ENCODE data around the gene OXSR1. TPM values are rescaled to one million over a fixed set of nuclear protein-coding genes. Genes with fewer than 3 reads are reported as not detected.

Gene OXSR1
- total and polyA plus RNA-seq, 2 experiments from 2014 or later, result 16.0 to 41.1 TPM

GRCh38 chr3:38268522-38268921 lies 103.2 kb downstream of the OXSR1 start (continued):
- TF ChIP-seq CTCF (conservative IDR thresholded peaks at IDR 0.05; ENCODE audit: low read depth in 2 of 2) (no peak), JUNB (IDR thresholded peaks at IDR 0.05; ENCODE audit: unreplicated experiment) (no peak)
- TF ChIP-seq, protein P1, sequence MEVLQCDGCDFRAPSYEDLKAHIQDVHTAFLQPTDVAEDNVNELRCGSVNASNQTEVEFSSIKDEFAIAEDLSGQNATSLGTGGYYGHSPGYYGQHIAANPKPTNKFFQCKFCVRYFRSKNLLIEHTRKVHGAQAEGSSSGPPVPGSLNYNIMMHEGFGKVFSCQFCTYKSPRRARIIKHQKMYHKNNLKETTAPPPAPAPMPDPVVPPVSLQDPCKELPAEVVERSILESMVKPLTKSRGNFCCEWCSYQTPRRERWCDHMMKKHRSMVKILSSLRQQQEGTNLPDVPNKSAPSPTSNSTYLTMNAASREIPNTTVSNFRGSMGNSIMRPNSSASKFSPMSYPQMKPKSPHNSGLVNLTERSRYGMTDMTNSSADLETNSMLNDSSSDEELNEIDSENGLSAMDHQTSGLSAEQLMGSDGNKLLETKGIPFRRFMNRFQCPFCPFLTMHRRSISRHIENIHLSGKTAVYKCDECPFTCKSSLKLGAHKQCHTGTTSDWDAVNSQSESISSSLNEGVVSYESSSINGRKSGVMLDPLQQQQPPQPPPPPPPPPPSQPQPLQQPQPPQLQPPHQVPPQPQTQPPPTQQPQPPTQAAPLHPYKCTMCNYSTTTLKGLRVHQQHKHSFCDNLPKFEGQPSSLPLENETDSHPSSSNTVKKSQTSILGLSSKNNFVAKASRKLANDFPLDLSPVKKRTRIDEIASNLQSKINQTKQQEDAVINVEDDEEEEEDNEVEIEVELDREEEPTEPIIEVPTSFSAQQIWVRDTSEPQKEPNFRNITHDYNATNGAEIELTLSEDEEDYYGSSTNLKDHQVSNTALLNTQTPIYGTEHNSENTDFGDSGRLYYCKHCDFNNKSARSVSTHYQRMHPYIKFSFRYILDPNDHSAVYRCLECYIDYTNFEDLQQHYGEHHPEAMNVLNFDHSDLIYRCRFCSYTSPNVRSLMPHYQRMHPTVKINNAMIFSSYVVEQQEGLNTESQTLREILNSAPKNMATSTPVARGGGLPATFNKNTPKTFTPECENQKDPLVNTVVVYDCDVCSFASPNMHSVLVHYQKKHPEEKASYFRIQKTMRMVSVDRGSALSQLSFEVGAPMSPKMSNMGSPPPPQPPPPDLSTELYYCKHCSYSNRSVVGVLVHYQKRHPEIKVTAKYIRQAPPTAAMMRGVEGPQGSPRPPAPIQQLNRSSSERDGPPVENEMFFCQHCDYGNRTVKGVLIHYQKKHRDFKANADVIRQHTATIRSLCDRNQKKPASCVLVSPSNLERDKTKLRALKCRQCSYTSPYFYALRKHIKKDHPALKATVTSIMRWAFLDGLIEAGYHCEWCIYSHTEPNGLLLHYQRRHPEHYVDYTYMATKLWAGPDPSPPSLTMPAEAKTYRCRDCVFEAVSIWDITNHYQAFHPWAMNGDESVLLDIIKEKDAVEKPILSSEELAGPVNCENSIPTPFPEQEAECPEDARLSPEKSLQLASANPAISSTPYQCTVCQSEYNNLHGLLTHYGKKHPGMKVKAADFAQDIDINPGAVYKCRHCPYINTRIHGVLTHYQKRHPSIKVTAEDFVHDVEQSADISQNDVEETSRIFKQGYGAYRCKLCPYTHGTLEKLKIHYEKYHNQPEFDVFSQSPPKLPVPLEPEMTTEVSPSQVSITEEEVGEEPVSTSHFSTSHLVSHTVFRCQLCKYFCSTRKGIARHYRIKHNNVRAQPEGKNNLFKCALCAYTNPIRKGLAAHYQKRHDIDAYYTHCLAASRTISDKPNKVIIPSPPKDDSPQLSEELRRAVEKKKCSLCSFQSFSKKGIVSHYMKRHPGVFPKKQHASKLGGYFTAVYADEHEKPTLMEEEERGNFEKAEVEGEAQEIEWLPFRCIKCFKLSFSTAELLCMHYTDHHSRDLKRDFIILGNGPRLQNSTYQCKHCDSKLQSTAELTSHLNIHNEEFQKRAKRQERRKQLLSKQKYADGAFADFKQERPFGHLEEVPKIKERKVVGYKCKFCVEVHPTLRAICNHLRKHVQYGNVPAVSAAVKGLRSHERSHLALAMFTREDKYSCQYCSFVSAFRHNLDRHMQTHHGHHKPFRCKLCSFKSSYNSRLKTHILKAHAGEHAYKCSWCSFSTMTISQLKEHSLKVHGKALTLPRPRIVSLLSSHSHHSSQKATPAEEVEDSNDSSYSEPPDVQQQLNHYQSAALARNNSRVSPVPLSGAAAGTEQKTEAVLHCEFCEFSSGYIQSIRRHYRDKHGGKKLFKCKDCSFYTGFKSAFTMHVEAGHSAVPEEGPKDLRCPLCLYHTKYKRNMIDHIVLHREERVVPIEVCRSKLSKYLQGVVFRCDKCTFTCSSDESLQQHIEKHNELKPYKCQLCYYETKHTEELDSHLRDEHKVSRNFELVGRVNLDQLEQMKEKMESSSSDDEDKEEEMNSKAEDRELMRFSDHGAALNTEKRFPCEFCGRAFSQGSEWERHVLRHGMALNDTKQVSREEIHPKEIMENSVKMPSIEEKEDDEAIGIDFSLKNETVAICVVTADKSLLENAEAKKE (CRISPR knock-in tag; IDR thresholded peaks at IDR 0.05), result no peak

DNA sequence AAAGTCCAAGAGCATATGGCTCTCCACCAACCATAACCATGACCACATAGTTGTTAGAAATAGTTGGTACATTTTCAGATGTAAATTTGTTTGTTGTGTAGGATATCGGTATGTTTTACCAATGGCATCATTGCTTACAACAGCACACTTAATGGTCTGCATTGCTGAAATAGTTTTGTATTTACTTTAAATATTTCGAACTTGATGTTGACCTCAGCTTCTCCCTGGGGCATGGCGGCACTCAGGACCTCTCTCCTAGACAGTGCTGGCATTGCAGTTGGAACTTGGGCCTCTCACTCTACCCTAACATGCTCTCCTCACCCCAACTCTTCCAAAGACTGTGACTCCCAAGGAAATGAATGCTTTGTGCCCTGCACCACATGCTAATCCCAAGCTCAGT lies 105.3 kb downstream of the OXSR1 start:
- H4K20me1 ChIP-seq (replicated peaks; ENCODE audit: insufficient read depth), result no peaks in the 10 kb centered on the region; the same call in 1 of the 2 replicates
- Mint-ChIP-seq H3K9me3 (no peaks in the 10 kb centered on the region), H3K27me3 (ENCODE audit: insufficient read depth, low read depth, poor library complexity) (peaks cover 2% of the 10 kb centered on the region), H3K4me3 (no peak overlapping the region), H3K27ac (no peak overlapping the region), H3K36me3 (ENCODE audit: low read depth) (no peaks in the 10 kb centered on the region; the same call in 2 of the 3 replicates), H3K4me1 (peaks cover 13% of the 10 kb centered on the region)
- H3K4me2 ChIP-seq, result no peak overlapping the region
- no peak for DNase-seq (ENCODE audit: low spot score)
- H3K27ac ChIP-seq (ENCODE audit: low read depth), result no peak overlapping the region
- no peak overlapping the region for H3K4me3 ChIP-seq
- H3K9me2 ChIP-seq (ENCODE audit: insufficient read depth), result 0 out of 2 replicates have a peak, but pooled peaks cover 11% of the 10 kb centered on the region
- no peak for ATAC-seq
- no peaks in the 10 kb centered on the region for H3K27me3 ChIP-seq (ENCODE audit: insufficient read depth)
- no peaks in the 10 kb centered on the region for H3F3A ChIP-seq (replicated peaks; ENCODE audit: low read depth)
- H3K36me3 ChIP-seq (ENCODE audit: insufficient read depth), result no peaks in the 10 kb centered on the region
- no peaks in the 10 kb centered on the region for H3K79me2 ChIP-seq (replicated peaks; ENCODE audit: insufficient read depth)
- H3K4me1 ChIP-seq (ENCODE audit: insufficient read depth), result peaks cover 12% of the 10 kb centered on the region
- H2AFZ ChIP-seq, result no peak overlapping the region
- TF ChIP-seq, protein P2, sequence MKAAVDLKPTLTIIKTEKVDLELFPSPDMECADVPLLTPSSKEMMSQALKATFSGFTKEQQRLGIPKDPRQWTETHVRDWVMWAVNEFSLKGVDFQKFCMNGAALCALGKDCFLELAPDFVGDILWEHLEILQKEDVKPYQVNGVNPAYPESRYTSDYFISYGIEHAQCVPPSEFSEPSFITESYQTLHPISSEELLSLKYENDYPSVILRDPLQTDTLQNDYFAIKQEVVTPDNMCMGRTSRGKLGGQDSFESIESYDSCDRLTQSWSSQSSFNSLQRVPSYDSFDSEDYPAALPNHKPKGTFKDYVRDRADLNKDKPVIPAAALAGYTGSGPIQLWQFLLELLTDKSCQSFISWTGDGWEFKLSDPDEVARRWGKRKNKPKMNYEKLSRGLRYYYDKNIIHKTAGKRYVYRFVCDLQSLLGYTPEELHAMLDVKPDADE (IDR thresholded peaks at IDR 0.05), result no peak
- TF ChIP-seq STAT1 (IDR thresholded peaks at IDR 0.05; ENCODE audit: unreplicated experiment) (no peak), ZNF114 (CRISPR knock-in tag; IDR thresholded peaks at IDR 0.05) (no peak), JUNB (IDR thresholded peaks at IDR 0.05; ENCODE audit: unreplicated experiment) (no peak), CTCF (conservative IDR thresholded peaks at IDR 0.05; ENCODE audit: low read depth in 2 of 2) (no peak), ZNF331 (CRISPR knock-in tag; IDR thresholded peaks at IDR 0.05; ENCODE audit: low read depth) (no peak), CREB1 (CRISPR knock-in tag; IDR thresholded peaks at IDR 0.05; ENCODE audit: low read depth) (no peak), POLR2AphosphoS5 (IDR thresholded peaks at IDR 0.05; ENCODE audit: low read depth) (no peak), NANOG (IDR thresholded peaks at IDR 0.05; ENCODE audit: borderline replicate concordance) (no peak)
